HCT116 (cell line): ENCODE data around the gene AKAP8. TPM values are rescaled to one million over a fixed set of nuclear protein-coding genes. Genes with fewer than 3 reads are reported as not detected.

Experiments used
- ATAC-seq: fragments of 200-7000 bp; cut with Tn5 transposase; 2 replicates; pipeline ENCODE4 v1.9.1; 2020; ENCODE audit warnings: mild to moderate bottlenecking, moderate library complexity
- BruUV-seq: library from RNA; stranded (reverse); fragments of 400-500 nt; replicated peaks from 2 replicates; lab custom pipeline; 2021; lab: Mats Ljungman, UMichigan
- CTCF ChIA-PET: fragments of 300-600 bp; sonication (Branson Sonifier 250); formaldehyde crosslinking; loops from one replicate; lab custom pipeline; 2021; ENCODE audit warnings: antibody characterized with exemption; lab: Charles Lee
- POLR2A ChIA-PET: fragments of 300-600, 350-600 bp; sonication (Branson Sonifier 250); formaldehyde crosslinking; loops from one replicate; lab custom pipeline; 2021; ENCODE audit warnings: antibody characterized with exemption; lab: Charles Lee
- RAD21 ChIA-PET, 2 experiments: fragments of 300-600 bp; sonication (Branson Sonifier 250); formaldehyde crosslinking; loops; one replicate each; lab custom pipeline; 2023; ENCODE audit warnings: low total read pairs in 2 of 2; ENCODE audit not compliant: uncharacterized antibody in 2 of 2, unreplicated experiment in 2 of 2, low non-redundant PET in 1 of 2; lab: Charles Lee
- DNase-seq: peaks from one replicate; pipeline ENCODE4 v3.0.0-alpha.2; 2010; ENCODE audit warnings: low read depth, low spot score
- H2AFZ ChIP-seq: fragments of 200-600 bp; shearing (Covaris generic), sonication (generic); 2 replicates; pipeline ENCODE4 v1.6.1; 2017; ENCODE audit warnings: low read depth, mixed run types, mixed read lengths, antibody characterized with exemption, low read length; ENCODE audit not compliant: poor library complexity, severe bottlenecking
- H3K27ac ChIP-seq: 2 replicates; pipeline ENCODE4 v1.5.1; 2012; ENCODE audit warnings: low read depth, low read length
- H3K27me3 ChIP-seq: fragments of 200-600 bp; sonication (generic); 2 replicates; pipeline ENCODE4 v1.6.1; 2016; ENCODE audit warnings: mixed run types, low read length, mixed read lengths; ENCODE audit not compliant: insufficient read depth
- H3K36me3 ChIP-seq, 2 experiments: fragments of 200-500 bp in 1 of 2; fragments of 200-600 bp in 1 of 2; sonication (Bioruptor generic) in 1 of 2; sonication (generic) in 1 of 2; 2 replicates each; pipeline versions ENCODE4 v1.5.1 to v1.6.1; 2014 to 2016; ENCODE audit warnings: low read length in 2 of 2, inconsistent platforms in 1 of 2, mixed read lengths in 1 of 2, mixed run types in 1 of 2; ENCODE audit not compliant: insufficient read depth in 2 of 2, control insufficient read depth in 1 of 2
- H3K4me1 ChIP-seq, 2 experiments: fragments of 200-600 bp in 1 of 2; sonication (generic) in 1 of 2; 2 replicates each; pipeline versions ENCODE4 v1.5.1 to v1.6.1; 2012 to 2017; ENCODE audit warnings: low read length in 2 of 2, inconsistent platforms in 1 of 2, mild to moderate bottlenecking in 1 of 2, mixed read lengths in 1 of 2, mixed run types in 1 of 2, moderate library complexity in 1 of 2; ENCODE audit not compliant: insufficient read depth in 2 of 2, control insufficient read depth in 1 of 2
- H3K4me2 ChIP-seq: fragments of 200-600 bp; sonication (generic); 2 replicates; pipeline ENCODE4 v1.6.1; 2017; ENCODE audit warnings: mixed run types, low read length, mixed read lengths
- H3K4me3 ChIP-seq, 2 experiments: fragments of 200-600 bp in 1 of 2; sonication (generic) in 1 of 2; replicated peaks in 1 of 2; 2 replicates each; pipeline ENCODE4 v1.5.1; 2011 to 2016; ENCODE audit warnings: low read length in 2 of 2, control low read depth in 1 of 2, low read depth in 1 of 2, mild to moderate bottlenecking in 1 of 2, mixed read lengths in 1 of 2, mixed run types in 1 of 2
- H3K79me2 ChIP-seq: fragments of 200-600 bp; sonication (generic); 2 replicates; pipeline ENCODE4 v1.6.1; 2017; ENCODE audit warnings: mild to moderate bottlenecking, mixed run types, low read length, moderate library complexity, mixed read lengths; ENCODE audit not compliant: insufficient read depth
- H3K9ac ChIP-seq: fragments of 200-600 bp; sonication (generic); 2 replicates; pipeline ENCODE4 v1.6.1; 2016; ENCODE audit warnings: low read length, mixed read lengths
- H3K9me2 ChIP-seq: fragments of 200-600 bp; sonication (generic), shearing (Covaris generic); 2 replicates; pipeline ENCODE4 v1.6.1; 2017; ENCODE audit warnings: mixed run types, mild to moderate bottlenecking, moderate library complexity; ENCODE audit not compliant: insufficient read depth
- H3K9me3 ChIP-seq, 2 experiments: fragments of 200-500 bp in 1 of 2; fragments of 200-600 bp in 1 of 2; sonication (Bioruptor generic) in 1 of 2; sonication (generic) in 1 of 2; 2 replicates each; pipeline ENCODE4 v1.6.1; 2014 to 2017; ENCODE audit warnings: low read length in 2 of 2, mixed read lengths in 2 of 2, inconsistent platforms in 1 of 2, low read depth in 1 of 2, mild to moderate bottlenecking in 1 of 2, mixed run types in 1 of 2, moderate library complexity in 1 of 2; ENCODE audit not compliant: control insufficient read depth in 1 of 2, insufficient read depth in 1 of 2
- H4K20me1 ChIP-seq: fragments of 200-600 bp; sonication (generic), shearing (Covaris generic); 2 replicates; pipeline ENCODE4 v1.6.1; 2017; ENCODE audit warnings: mixed run types, mild to moderate bottlenecking, moderate library complexity; ENCODE audit not compliant: insufficient read depth
- CBX3 ChIP-seq: IDR thresholded peaks from 2 replicates; pipeline ENCODE4 v1.6.1; 2012; ENCODE audit warnings: low read depth
- EGR1 ChIP-seq: IDR thresholded peaks from 2 replicates; pipeline ENCODE4 v1.6.1; 2012; ENCODE audit warnings: low read depth
- ELF1 ChIP-seq: IDR thresholded peaks from 2 replicates; pipeline ENCODE4 v1.6.1; 2012; ENCODE audit warnings: low read depth, borderline replicate concordance
- EZH2 ChIP-seq: fragments of 200-600 bp; sonication (generic); IDR thresholded peaks from 2 replicates; pipeline ENCODE4 v1.6.1; 2017; ENCODE audit warnings: antibody characterized with exemption, mixed run types
- EZH2phosphoT487 ChIP-seq: fragments of 200-600 bp; IDR thresholded peaks from 2 replicates; pipeline ENCODE4 v1.6.1; 2018; ENCODE audit warnings: antibody characterized with exemption, borderline replicate concordance
- FOSL1 ChIP-seq: IDR thresholded peaks from 2 replicates; pipeline ENCODE4 v1.6.1; 2012; ENCODE audit warnings: low read depth
- POLR2A ChIP-seq: IDR thresholded peaks from 2 replicates; pipeline ENCODE4 v1.7.0; 2011; ENCODE audit warnings: borderline replicate concordance; ENCODE audit not compliant: insufficient read depth, insufficient read length; ENCODE audit errors: extremely low read depth
- POLR2AphosphoS5 ChIP-seq: IDR thresholded peaks from 2 replicates; pipeline ENCODE4 v1.6.1; 2011; ENCODE audit warnings: mild to moderate bottlenecking, low read depth, low read length, moderate library complexity
- RAD21 ChIP-seq: IDR thresholded peaks from 2 replicates; pipeline ENCODE4 v1.6.1; 2012; ENCODE audit warnings: low read depth, mild to moderate bottlenecking
- SIN3A ChIP-seq: IDR thresholded peaks from 2 replicates; pipeline ENCODE4 v1.6.1; 2012; ENCODE audit warnings: low read depth
- SP1 ChIP-seq: IDR thresholded peaks from 2 replicates; pipeline ENCODE4 v1.6.1; 2012; ENCODE audit warnings: low read depth
- SRF ChIP-seq: IDR thresholded peaks from 2 replicates; pipeline ENCODE4 v1.6.1; 2012; ENCODE audit warnings: low read depth
- YY1 ChIP-seq: IDR thresholded peaks from 2 replicates; pipeline ENCODE4 v1.6.1; 2011; ENCODE audit warnings: low read length, low read depth, moderate library complexity, mild to moderate bottlenecking; ENCODE audit not compliant: insufficient replicate concordance; ENCODE audit errors: extremely low read depth
- ZFX ChIP-seq: fragments of 450-650 bp; IDR thresholded peaks from 2 replicates; pipeline ENCODE4 v1.6.1; 2017
- ZNF274 ChIP-seq: fragments of 200-500 bp; sonication (Bioruptor generic); IDR thresholded peaks from 2 replicates; pipeline ENCODE4 v1.6.1; 2014; ENCODE audit warnings: mild to moderate bottlenecking, low read depth, low read length, inconsistent platforms
- intact Hi-C: fragments of 100-400 bp; cut with micrococcal nuclease; formaldehyde crosslinking; loops from 2 replicates; pipeline ENCODE4 v1.10.0; 2022
- total RNA-seq: library from RNA; stranded (reverse); gene quantifications from one replicate; pipeline ENCODE4 v1.2.1, GENCODE V29; 2021; ENCODE audit not compliant: unreplicated experiment
- TF ChIP-seq, protein P1 (sequence below): IDR thresholded peaks from 2 replicates; pipeline ENCODE4 v1.6.1; 2012
- TF ChIP-seq, protein P2 (sequence below): IDR thresholded peaks from 2 replicates; pipeline ENCODE4 v1.6.1; 2011; ENCODE audit warnings: mild to moderate bottlenecking, low read length, moderate library complexity; ENCODE audit not compliant: insufficient replicate concordance; ENCODE audit errors: extremely low read depth

The AKAP8 gene
- total RNA-seq, 1 experiment from 2014 or later = 50.6 TPM

DNA sequence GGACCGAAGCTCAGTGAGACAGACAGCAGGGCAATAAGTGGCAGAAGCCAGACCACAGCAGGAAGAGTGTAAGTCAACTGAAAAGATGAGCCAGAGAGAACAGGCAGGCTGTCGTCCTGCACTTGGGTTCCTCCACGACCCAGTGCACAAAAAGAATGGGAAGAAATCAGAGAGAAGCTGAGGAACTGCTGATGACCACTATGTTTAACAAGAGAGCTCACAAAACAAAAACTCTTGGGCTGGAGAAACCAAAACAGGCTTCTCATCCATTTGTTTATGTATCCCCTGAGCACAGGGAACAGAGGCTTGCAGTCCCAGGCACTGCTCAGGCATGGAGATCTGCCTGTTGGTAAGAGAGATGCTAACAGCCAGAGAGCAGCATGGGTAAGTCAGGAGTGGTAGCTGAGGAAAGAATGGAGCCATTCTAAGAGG, 25.2 kb upstream of the AKAP8 start:
- no peak for TF ChIP-seq EGR1
- no peak for TF ChIP-seq SP1
- TF ChIP-seq, protein P1, sequence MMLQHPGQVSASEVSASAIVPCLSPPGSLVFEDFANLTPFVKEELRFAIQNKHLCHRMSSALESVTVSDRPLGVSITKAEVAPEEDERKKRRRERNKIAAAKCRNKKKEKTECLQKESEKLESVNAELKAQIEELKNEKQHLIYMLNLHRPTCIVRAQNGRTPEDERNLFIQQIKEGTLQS = no peak
- TF ChIP-seq SRF = no peak
- TF ChIP-seq YY1 = no peak
- no peak for TF ChIP-seq EZH2phosphoT487
- Histone ChIP-seq H3K4me3 (no peak overlapping the region), H3K36me3 (peaks cover 19 to 32% of the 10 kb centered on the region in 2 experiments; a peak in 3 of 4 replicates), H3K79me2 (peaks cover 96% of the 10 kb centered on the region), H3K27ac (no peak overlapping the region), H3K9ac (no peak overlapping the region), H3K9me2 (no peaks in the 10 kb centered on the region), H3K4me2 (no peak overlapping the region), H2AFZ (no peak overlapping the region), H3K4me1 (no peaks in the 10 kb centered on the region), H4K20me1 (peaks cover 12% of the 10 kb centered on the region; the same call in 1 of the 2 replicates), H3K9me3 (no peaks in the 10 kb centered on the region), H3K27me3 (no peaks in the 10 kb centered on the region)
- ChIA-PET POLR2A (no interaction called here), RAD21 (interaction anchor here in 1 of 2 experiments (0.5 kb wide), 1 partner anchor 137 kb away, joined by 3 read pairs; no protein-coding TSS in a partner anchor), CTCF (interaction anchor here (0.6 kb wide), 1 partner anchor 151 kb away, joined by 3 read pairs; no protein-coding TSS in a partner anchor)
- no TSS peak for BruUV-seq
- DNase-seq (no peak), ATAC-seq (no peak)
- intact Hi-C loops = no loop called here

DNA sequence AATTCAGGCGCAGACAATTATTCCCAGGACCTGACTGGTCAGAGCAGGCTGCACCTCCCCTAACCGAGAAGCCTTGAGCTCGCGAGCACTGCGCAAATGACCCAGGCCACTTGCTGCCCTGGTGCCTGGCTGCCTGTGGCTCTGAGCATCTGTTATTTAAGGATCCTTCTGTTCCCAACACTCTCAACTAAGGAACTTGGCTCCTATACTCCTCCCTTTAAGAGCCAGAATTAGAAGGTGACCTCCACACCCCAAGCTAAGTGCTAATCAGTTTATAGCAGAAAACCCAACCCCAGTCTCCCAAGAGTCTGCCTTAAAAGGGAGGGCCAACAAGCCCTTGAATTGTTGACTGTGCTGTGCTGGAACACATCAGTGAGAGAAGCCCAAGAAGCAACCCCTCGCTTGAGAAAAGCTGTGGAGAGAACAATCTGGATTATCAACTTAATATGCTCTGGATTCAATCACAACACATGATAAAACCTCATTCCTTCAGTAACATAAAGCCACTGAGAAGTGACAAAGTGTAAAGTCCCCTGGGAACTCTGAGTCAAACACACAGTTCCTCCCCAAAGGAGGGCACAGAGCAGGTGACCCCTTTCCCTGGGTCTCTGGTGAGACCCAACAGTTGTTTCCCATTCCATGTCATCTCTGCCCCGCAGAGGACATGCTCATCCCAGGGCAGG, 24.7 kb upstream of the AKAP8 start:
- H2AFZ ChIP-seq = no peak overlapping the region
- H3K9ac ChIP-seq = no peak overlapping the region
- DNase-seq (no peak), ATAC-seq (no peak)
- no peak overlapping the region for H3K27ac ChIP-seq
- H3K4me2 ChIP-seq = no peak overlapping the region
- no peak overlapping the region for H3K4me3 ChIP-seq
- POLR2A ChIA-PET = no interaction called here
- H3K36me3 ChIP-seq = peaks cover 16 to 33% of the 10 kb centered on the region in 2 experiments; a peak in 3 of 4 replicates
- peaks cover 12% of the 10 kb centered on the region; the same call in 1 of the 2 replicates for H4K20me1 ChIP-seq
- no TSS peak for BruUV-seq
- no peaks in the 10 kb centered on the region for H3K27me3 ChIP-seq
- peaks cover 90% of the 10 kb centered on the region for H3K79me2 ChIP-seq
- H3K4me1 ChIP-seq = no peaks in the 10 kb centered on the region
- RAD21 ChIA-PET = interaction anchor here in 1 of 2 experiments (0.5 kb wide), 1 partner anchor 137 kb away, joined by 3 read pairs; no protein-coding TSS in a partner anchor
- intact Hi-C loops = no loop called here
- H3K9me2 ChIP-seq = no peaks in the 10 kb centered on the region
- H3K9me3 ChIP-seq = no peaks in the 10 kb centered on the region
- CTCF ChIA-PET = interaction anchor here (0.6 kb wide), 1 partner anchor 151 kb away, joined by 3 read pairs; no protein-coding TSS in a partner anchor
- no peak for TF ChIP-seq SP1
- no peak for TF ChIP-seq CBX3
- TF ChIP-seq SIN3A = no peak
- TF ChIP-seq ZNF274 = no peak
- no peak for TF ChIP-seq ZFX
- TF ChIP-seq, protein P2, sequence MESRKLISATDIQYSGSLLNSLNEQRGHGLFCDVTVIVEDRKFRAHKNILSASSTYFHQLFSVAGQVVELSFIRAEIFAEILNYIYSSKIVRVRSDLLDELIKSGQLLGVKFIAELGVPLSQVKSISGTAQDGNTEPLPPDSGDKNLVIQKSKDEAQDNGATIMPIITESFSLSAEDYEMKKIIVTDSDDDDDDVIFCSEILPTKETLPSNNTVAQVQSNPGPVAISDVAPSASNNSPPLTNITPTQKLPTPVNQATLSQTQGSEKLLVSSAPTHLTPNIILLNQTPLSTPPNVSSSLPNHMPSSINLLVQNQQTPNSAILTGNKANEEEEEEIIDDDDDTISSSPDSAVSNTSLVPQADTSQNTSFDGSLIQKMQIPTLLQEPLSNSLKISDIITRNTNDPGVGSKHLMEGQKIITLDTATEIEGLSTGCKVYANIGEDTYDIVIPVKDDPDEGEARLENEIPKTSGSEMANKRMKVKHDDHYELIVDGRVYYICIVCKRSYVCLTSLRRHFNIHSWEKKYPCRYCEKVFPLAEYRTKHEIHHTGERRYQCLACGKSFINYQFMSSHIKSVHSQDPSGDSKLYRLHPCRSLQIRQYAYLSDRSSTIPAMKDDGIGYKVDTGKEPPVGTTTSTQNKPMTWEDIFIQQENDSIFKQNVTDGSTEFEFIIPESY = no peak
- TF ChIP-seq POLR2A = no peak
- TF ChIP-seq ELF1 = no peak
- TF ChIP-seq SRF = no peak
- no peak for TF ChIP-seq POLR2AphosphoS5
- TF ChIP-seq RAD21 = no peak
- TF ChIP-seq EZH2phosphoT487 = no peak
- TF ChIP-seq EZH2 = no peak
- TF ChIP-seq FOSL1 = no peak
